HepG2 (cell line): ENCODE measurements around the gene NMRAL1. TPM values are rescaled to one million over a fixed set of nuclear protein-coding genes. Genes with fewer than 3 reads are reported as not detected.

ENCODE experiments used
- BCL3 ChIP-seq: sonication (generic); formaldehyde crosslinking; IDR thresholded peaks from 2 replicates; pipeline ENCODE4 v1.5.1; 2020; ENCODE audit warnings: mild to moderate bottlenecking, missing genetic modification reagents, moderate library complexity
- MIER3 ChIP-seq: IDR thresholded peaks from 2 replicates; pipeline ENCODE4 v1.6.1; 2016; ENCODE audit warnings: missing compliant biosample characterization, borderline replicate concordance
- NFYB ChIP-seq: sonication (generic); formaldehyde crosslinking; IDR thresholded peaks from 2 replicates; pipeline ENCODE4 v1.4.0; 2020; ENCODE audit warnings: missing genetic modification reagents
- PHF21A ChIP-seq: sonication (generic); formaldehyde crosslinking; IDR thresholded peaks from 2 replicates; pipeline ENCODE4 v1.5.0; 2020; ENCODE audit warnings: mild to moderate bottlenecking, missing genetic modification reagents
- PRDM4 ChIP-seq: sonication (generic); formaldehyde crosslinking; IDR thresholded peaks from 2 replicates; pipeline ENCODE4 v1.9.0; 2021; ENCODE audit warnings: missing genetic modification reagents, borderline replicate concordance
- RBAK ChIP-seq: sonication (generic); formaldehyde crosslinking; IDR thresholded peaks from 2 replicates; pipeline ENCODE4 v1.5.1; 2020; ENCODE audit warnings: mild to moderate bottlenecking, missing genetic modification reagents
- UBTF ChIP-seq: sonication (generic); formaldehyde crosslinking; IDR thresholded peaks from 2 replicates; pipeline ENCODE4 v1.4.0; 2020; ENCODE audit warnings: mild to moderate bottlenecking, missing genetic modification reagents
- ZHX1 ChIP-seq: sonication (generic); formaldehyde crosslinking; IDR thresholded peaks from 2 replicates; pipeline ENCODE4 v1.8.1; 2022; ENCODE audit warnings: low read depth, mild to moderate bottlenecking, missing genetic modification reagents
- ZHX2 ChIP-seq, 2 experiments: sonication (generic) in 1 of 2; formaldehyde crosslinking in 1 of 2; IDR thresholded peaks; 2 replicates each; pipeline versions ENCODE4 v1.6.1 to v1.9.0; 2014 to 2022; ENCODE audit warnings: antibody characterized with exemption in 1 of 2, borderline replicate concordance in 1 of 2, inconsistent platforms in 1 of 2, low read depth in 1 of 2, missing genetic modification reagents in 1 of 2
- ZNF34 ChIP-seq: sonication (generic); formaldehyde crosslinking; IDR thresholded peaks from 2 replicates; pipeline ENCODE4 v1.4.0; 2020; ENCODE audit warnings: mild to moderate bottlenecking, missing genetic modification reagents, borderline replicate concordance
- ZNF615 ChIP-seq: sonication (generic); formaldehyde crosslinking; IDR thresholded peaks from 2 replicates; pipeline ENCODE4 v1.5.0; 2020; ENCODE audit warnings: mild to moderate bottlenecking, missing genetic modification reagents, borderline replicate concordance
- ZSCAN30 ChIP-seq: sonication (generic); formaldehyde crosslinking; IDR thresholded peaks from 2 replicates; pipeline ENCODE4 v1.5.0; 2020; ENCODE audit warnings: mild to moderate bottlenecking, missing genetic modification reagents
- polyA plus RNA-seq, 8 experiments: library from polyadenylated mRNA; depleted of rRNA in 3 of 8; stranded (reverse) in 7 of 8; unstranded in 1 of 8; fragments of >200 nt; fragmentation: Illumina TruSeq in 4 of 8; extraction: Trizol in 4 of 8; gene quantifications; 2 replicates each; pipeline versions ENCODE4 v1.2.1 to v1.2.3, GENCODE V29; 2011 to 2016; ENCODE audit warnings: low read depth in 4 of 8, missing spikeins in 1 of 8, mixed read lengths in 1 of 8; ENCODE audit not compliant: insufficient read depth in 1 of 8
- total RNA-seq, 5 experiments: library from RNA; depleted of rRNA; stranded (reverse); fragments of >200 nt; fragmentation: Illumina TruSeq; extraction: Trizol; gene quantifications; 2 replicates each; pipeline ENCODE4 v1.2.3, GENCODE V29; 2016; ENCODE audit warnings: low read depth in 1 of 5

NMRAL1 gene
- total and polyA plus RNA-seq, 2 of the 13 experiments (the other 11 are each of a cell fraction or from before 2014, with no cell fraction given): 30.8 to 33.1 TPM

GRCh38 chr16:4425378-4426020 lies 48.9 kb downstream of the NMRAL1 start, which contains the start of gene DNAJA3 (continued):
- TF ChIP-seq PRDM4 (CRISPR knock-in tag) (peak; percentile 60; the same call in 1 of the 2 replicates), ZSCAN30 (CRISPR knock-in tag) (no peak), ZHX2 (IDR thresholded peaks at IDR 0.05; ENCODE audit: low read depth) (peak; percentile 74; the same call in 1 of the 2 replicates), ZHX2 (CRISPR knock-in tag; IDR thresholded peaks at IDR 0.05; ENCODE audit: borderline replicate concordance) (no peak), RBAK (CRISPR knock-in tag) (no peak), ZHX1 (CRISPR knock-in tag) (peak; percentile 74; the same call in 1 of the 2 replicates), UBTF (CRISPR knock-in tag) (no peak), BCL3 (CRISPR knock-in tag) (peak; percentile 85), ZNF615 (CRISPR knock-in tag) (no peak), ZNF34 (CRISPR knock-in tag) (peak; percentile 47; the same call in 1 of the 2 replicates), PHF21A (CRISPR knock-in tag) (peak; percentile 38; the same call in 1 of the 2 replicates), NFYB (peak; percentile 47), MIER3 (no peak)
